GF-D8 (cell line): ENCODE results near the gene GPRC5B.

Source experiments
- DNase-seq: peaks from one replicate; lab custom pipeline; 2025; lab: John Stamatoyannopoulos, UW

Gene GPRC5B

DNA sequence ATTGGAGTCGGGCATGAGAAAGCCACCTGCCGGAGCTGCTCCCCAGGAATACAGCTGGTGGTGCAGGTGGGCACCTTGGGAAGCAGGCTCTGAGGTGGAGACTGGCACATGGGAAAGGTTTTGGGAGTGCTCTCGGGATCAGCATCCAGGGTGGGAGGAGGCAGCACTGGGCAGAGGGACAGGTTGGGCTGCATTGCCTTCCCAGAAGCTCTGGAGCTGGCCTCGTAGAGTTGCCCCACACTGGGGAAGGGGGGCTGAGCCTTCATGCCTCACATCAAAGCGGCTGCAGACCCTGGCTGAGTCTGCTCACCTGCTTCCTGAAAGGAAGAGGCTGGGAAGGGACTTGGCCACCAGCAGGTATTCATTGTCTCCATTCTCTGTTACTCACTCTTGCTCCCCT lies 13.5 kb upstream of the GPRC5B start:
- no peak for DNase-seq

DNA sequence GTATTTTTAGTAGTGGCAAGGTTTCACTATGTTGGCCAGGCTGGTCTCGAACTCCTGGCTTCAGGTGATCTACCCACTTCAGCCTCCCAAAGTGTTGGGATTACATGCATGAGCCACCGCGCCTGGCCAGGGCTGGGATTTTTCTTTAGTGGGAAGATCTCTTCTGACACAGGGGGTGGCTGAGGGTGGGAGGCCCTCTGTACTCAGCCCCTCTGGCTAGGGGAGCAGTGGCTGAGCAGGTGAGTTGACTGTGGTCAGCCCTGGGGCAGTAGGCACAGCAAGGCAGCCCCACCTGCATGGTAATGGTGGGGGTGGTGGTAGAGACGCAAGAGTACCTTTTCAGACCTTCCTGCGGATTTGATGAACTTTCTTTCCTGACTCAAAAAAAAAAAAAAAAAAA lies 12.3 kb upstream of the GPRC5B start:
- DNase-seq, result no peak

DNA sequence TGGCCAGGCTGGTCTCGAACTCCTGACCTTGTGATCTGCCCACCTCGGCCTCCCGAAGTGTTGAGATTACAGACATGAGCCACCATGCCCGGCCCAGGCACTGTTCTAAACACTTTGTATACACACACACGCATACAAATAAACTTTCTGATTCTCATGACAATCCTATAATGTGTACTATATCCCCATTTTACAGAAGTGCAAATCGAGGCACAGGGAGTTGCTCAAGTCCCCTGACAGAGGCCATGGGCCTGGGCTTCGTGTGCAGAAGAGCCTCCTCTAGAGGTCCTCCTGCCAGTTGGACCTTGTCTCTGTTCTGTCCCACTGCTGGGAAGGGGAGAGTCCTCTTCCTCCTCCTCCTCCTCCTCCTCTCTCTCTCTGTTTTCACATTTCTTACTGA lies 9.9 kb upstream of the GPRC5B start:
- DNase-seq, result no peak

DNA sequence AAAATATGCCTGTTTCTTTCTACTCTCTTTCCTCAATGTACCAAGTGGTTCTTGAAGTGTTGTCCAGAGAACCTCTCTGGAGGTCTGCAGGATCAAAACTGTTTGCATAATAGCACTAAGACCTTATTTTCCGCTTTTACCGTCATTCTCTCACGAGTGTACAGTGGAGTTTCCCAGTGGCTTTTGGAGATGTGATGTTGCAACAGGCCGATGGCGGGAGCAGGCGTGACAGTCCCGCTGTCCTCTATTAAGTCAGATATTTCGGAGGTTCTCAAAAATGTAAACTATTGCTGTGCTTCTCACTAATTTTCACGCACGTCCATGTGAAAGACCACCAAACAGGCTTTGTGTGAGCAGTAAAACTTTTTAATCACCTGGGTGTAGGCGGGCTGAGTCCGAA lies 8.3 kb upstream of the GPRC5B start:
- no peak for DNase-seq

DNA sequence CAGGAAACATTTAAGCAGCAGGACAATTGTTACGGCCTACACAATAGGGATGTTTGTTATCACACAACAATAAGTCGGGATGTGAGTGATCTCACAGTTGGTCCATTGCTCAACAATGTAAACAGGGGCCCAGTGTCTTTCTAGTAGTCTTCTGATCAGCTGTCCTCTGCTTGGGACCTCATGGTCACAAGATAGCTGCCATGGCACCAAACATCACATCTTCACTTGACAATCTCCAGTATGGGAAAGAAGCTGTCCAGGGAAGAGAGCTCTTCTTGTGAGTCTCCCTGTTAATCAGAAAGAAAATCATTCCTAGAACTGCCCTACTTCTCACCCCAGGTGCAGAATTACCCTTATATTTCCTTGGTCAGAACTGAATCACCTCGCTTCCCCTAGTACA lies 6.3 kb upstream of the GPRC5B start:
- DNase-seq, result no peak

DNA sequence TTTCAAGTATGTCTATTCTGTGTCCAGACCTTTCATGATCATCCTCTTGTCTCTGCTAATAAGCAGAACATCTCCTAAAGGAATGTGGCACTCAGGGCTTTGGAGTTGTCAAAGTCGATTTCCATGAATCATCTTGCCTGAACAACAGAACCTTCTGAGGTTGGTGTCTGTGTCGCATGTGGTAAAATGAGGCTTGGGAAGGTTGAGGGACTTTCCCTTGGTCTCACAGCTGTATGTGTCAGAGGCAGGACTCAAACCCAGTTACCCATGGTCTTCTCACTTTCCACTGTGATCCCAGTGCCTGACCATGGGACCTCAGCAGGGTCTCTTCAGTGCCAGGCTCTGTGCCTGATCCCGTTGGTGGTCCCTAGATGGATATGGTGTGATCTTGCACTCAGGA lies 4.2 kb upstream of the GPRC5B start:
- DNase-seq, result no peak

DNA sequence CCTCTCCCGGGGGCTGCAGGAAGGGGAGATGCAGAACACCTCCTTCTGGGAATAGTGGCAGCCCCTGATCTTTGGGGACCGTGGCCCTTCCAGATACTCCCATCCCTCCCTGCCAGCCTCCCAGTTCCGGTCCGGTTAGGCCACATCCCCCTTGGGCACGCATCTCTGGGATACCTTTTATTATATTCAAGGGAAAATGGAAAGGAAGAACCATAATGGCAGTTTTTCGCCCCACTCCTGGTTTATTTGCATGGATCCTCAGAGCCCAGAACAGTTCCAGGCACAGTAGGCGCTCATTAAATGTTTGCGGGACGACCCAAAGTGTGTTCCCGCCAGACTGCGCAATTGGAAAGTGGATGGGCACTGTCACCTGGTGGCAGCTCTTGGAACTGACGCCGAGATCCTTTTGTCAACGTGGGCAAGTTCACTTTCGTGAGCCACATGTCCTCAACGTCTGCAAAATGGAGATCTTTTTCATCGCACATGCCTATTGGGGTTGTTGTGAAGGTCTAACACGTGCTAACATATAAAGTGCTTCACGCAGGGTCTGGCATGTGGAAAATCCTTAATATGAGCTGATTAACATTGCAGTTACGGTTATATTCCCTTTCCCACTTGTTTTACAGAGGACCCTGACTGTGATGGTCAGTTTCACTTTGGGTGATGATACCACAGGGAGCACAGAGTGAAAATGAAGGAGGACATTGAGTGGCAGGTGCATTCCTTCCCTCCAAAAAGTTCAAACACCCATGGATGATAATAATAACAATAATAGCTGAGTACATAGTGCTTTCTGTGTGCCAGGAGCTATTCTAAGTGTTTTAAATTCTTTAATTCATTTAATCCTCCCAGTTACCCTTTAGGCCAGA lies 1.7 kb upstream of the GPRC5B start:
- DNase-seq, result peak; percentile 12

DNA sequence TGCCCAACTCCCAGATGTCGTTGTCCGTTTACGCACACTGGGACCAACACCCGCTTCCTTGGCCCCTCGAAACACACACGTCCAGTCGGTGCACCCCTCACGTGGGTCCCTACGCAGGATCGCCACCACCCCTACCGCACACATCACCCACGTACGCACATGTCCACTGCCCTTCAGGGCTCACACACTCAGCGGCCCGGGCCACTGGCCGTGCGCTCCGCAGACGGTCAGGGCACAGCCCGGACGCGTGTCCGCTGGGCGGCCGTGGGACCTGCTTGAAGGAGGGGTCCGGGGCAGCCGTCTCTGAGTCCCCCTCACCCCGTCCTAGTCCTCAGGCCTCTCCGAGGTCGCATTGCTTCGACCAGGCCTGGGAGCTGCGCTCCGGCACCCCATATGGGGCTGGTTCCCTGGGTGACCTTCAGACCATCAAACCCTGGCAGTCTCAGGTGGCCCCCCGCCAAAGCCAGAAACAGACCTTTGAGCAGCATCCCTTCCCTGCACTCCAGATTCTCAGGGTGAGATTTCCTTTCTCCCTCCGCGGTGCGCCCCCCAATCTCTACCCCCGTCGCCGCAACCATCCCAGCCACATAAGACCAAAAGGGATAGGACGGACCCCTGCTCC lies 914 bp upstream of the GPRC5B start:
- no peak for DNase-seq

DNA sequence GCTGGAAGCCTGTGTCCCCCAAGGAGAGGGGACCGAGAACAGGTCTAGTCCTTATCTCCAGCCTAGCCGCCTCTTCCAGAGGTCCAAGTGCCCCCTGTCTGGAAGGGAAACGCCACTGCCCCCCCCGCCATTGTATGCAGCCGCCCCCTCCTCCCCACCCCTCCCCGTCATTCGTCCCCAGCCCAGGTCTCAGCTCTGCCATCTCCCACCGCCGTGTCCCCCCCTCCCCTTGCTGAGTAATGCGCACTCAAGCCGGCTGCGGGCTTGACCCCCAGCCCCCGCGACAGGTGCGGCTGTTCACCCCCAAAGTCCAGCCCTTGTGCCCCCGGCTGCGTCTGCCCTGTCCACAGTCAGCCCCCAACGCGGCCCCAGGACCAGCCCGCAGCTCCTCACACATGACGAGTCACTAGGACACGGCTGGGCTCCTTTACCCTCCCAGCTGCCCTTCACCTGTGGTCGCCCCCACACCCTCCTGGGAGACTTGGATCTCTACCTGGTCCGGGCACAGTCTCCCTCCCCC lies 622 bp downstream of the GPRC5B start:
- no peak for DNase-seq

DNA sequence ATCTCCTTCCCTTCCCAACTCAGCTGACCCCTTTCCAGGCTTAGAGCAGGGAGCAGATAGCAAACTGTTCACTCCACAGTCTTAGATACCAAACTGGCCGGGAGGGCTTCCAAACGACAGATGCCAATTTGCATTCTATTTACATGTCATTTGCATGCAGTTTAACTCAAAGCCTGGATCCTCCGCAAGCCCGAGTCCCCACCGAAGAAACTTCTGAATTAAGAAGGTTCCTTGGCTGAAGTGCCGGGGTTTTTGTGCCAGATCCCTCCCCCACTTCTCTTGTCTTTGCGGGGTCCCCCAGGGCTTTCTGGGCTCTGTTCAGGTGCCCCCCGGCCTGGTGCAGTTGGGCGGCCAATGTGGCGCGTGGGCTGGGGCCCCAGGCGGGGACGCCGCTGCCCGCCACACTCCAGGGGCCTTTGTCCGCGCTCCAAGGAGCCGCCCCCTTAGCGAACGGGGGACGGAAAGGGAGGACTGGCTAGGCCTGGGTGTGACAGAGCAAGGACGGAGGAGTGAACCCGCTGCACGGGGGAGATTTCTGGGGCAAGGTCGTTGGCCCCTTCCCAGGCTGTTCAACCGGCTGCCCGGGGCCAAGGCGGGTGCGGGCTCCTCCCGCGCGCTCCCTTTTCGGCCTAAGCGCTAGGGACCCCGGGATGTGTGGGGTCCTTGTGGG lies 1.2 kb downstream of the GPRC5B start:
- DNase-seq, result no peak

DNA sequence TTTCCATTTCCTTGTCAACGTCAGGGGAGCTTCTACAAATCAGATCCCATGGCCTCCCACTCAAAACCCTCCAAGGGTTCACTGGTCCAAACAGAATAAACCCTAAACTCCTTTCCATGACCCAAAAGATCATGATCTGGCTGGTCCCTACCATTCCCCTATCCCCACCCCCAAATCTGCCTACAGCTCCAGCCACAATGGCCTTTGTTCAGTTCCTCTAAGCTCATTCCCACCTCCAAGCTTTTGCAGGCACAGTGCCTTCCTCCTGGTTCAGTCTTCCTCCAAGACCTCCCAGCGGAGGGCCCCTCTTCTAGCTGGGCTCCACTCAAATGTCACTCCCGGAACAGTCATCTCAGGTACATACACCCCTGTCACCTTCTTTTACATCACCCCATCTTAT lies 2.0 kb downstream of the GPRC5B start:
- DNase-seq, result no peak

DNA sequence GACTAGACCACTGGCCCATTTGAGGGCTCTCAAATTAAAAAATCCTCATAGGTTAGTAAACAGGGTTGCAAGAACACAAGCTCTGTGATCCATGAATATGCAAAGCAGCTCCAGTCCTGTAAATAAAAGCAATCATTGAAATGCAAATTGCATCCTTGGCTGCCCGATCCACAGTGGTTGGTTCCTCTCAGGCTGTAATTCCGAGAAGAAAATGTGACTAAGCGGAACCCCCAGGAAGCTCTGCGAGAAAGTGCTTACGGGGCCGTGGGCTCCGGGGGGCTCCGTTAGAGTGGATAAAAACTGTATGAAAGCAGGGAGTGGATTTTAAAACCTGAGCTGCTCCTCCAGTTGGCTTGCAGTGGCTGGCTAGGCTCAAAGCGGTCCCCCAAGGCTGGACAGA lies 2.5 kb downstream of the GPRC5B start:
- no peak for DNase-seq

DNA sequence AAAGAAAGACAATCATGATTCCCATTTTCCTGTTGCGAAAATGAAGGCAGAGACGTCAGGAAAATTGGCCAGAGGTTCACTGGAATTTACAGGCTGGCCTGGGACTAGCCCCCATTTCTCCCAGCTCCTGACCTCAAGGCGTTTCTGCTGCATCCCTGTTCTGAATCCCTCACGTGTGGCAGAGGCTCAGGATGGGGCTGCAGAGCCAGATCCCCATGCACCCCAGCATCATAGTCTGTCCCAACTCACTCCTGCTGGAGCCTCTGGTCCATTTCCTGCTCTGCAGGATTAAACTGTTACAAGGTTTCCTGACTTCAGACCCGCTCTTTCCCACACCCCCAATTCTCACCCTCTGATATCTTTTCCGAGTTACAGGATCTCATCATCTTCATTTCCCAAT lies 2.9 kb downstream of the GPRC5B start:
- DNase-seq, result no peak

DNA sequence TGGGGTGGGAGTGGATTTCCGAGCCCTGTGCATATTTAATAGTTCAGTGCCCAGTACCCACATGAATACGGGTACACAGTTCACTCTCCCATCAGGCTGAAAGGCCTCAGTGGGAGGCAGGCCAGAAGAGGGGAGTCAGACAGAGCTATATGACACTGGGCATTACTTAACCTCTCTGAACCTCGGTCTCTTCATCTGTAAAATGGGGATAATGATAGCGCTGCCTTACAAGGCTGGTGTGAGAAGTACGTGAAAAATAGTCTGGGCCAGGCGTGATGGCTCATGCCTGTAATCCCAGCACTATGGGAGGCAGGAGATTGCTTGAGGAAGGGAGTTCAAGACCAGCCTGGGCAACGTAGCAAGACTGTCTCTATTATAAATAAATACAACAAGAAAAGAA lies 3.6 kb downstream of the GPRC5B start:
- DNase-seq, result no peak

DNA sequence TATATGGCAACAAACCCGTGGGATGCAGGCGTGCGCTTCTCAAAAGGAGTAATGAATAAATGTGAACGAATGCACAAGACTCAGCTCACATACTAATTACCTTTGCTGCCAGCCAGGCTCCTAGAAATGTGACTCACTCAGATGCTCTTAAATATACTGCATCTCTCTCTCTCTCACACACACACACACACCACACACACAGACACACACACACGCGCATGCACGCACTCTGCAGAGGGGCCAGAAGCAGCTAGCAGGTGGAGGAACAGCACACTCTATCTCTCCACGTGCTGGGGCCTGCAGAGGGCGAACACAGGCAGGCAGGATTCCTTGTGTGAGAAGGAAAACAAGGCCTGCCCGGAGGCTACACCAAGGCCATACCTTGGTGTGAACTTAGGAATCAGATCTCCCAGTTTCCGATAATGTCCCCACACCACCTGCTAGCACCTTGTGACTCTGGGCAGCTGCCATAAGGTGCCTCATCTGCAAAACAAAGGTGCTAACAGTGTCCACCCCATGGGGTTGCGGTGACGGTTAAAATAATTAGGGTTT lies 5.3 kb downstream of the GPRC5B start:
- no peak for DNase-seq

DNA sequence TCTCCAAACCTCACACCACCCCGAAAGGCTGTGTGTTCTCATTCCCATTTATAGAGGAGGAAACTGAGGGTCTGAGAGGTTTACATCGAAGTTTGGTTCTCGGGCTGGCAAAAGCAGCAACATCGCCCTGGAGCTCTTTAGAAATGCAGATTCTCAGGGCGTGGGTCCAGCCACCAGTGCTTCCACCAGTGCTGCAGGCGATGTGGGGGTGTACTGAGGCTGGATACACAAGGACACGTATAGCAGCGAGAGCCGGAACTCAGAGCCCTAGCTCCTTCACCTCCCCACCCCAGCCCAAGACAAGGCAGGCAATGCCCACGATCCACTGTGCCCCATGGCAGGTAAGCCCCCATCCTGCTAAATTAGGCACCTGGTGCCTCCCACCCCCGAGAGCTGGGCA lies 5.9 kb downstream of the GPRC5B start:
- DNase-seq, result no peak

DNA sequence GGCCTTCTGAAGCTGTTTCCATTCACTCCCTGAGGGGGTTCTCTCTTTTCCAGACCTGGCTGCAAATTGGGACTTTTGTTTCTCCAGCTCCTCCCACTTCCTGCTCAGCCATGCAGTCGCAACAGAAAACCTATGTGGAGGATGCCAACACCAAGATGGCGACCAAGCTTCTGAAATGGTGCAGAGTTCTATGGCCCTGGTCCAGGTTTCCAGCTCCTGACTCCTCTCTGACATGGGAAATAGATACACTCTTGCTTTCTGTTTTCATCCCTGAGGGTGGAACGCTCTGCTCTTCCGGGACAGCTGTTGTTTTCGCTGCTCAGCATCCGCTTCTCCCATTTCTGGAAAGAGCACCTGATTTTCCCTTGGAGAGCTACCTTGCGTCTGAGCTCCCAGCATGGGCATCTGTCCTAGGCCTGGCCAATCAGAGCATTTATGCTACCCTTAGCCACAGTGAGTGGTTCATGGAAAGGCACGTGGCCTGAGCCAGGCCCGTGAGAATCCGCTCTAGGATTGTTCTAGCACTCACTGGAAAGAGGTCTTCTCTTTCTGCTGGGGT lies 8.1 kb downstream of the GPRC5B start:
- no peak for DNase-seq

DNA sequence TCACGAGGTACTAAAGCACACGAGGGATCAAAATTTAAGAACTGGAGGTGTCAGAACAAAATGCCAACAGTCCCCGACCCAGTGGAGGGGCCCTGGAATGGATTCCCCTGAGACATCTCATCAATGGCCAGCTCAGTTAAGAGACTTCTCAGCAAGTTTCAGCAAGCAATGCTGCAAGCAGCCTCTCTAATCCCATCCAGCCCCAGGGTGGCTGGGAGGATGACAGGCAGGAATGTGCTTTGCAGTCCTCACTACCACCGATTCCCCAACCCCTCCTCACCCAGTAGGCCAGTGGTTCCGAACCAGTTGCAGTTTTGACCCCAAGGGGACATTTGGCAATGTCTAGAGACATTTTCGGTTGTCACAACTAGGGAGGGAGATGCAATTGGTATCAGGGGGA lies 8.7 kb downstream of the GPRC5B start:
- DNase-seq, result no peak

DNA sequence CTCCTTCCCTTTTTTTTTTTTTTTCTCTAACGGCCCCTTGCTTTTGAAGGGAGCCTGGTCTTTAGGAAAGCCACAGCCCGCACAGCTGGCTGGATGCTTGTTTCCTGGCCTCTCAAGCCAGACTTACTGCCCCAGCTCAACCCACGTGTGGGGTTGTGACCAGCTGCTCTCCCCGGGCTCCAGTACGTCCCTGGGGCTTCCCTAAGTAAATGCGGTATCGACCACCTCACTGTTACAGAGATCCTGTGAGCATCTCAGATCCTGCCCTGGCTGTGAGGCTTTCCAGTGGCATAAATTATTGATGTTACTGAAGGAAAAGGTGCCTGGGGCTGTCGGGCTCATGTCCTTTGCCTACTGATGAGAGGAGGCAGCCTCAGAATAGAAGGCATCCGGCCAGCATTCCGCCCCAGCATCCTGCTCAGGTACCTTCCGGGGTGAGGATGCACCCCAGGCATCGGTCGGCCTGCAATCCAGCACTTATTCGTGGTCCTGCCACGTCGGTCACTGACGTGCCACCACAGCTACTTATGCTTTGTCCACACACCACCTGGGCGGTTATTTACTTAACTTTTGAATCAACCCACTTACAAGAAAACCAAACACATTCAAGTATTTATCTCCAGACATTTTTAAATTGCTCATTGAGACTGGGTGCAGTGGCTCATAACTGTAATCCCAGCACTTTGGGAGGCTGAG lies 9.6 kb downstream of the GPRC5B start:
- DNase-seq, result no peak

DNA sequence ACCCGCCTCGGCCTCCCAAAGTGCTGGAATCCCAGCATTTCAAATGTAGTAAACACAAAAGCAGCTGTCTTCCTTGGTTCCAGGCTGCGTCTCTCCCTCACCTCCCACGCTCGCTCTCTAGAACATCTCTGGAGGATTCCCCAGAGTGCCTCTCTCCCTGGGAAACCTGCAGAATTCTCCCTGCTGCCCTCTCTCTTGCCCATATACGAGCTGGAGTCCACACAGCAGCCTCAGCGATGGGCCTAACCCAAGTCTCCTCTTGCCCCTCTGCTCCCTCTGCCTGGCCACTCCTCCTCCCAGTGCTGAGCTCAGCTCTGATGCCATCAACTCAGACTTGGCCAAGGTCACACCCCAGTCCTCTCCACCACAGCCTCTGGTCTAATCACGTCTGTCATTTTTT lies 10.6 kb downstream of the GPRC5B start:
- DNase-seq, result no peak

DNA sequence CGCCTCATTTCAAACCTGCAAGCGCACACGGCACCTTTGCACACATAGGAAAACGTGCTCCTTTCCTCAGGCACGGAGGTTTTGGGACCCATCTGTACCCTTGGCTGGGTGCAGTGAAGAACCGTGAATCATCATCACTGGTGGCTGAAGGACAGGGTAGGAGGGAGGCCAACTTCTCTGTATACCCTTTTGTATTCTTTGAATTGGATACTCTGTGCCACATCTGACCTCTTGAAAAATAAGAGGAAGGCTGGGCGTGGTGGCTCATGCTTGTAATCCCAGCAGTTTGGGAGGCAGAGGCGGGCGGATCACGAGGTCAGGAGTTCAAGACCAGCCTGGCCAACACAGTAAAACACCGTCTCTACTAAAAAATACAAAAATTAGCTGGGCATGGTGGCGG lies 11.7 kb downstream of the GPRC5B start:
- DNase-seq, result no peak
